LNCaP clone FGC (cell line): Measurements from ENCODE around the gene MRNIP.
"Not testable (repeated sequence)": the region's sequence is repeated elsewhere in the genome, so short reads cannot be mapped to it uniquely, and the experiment has no call there.

Experiments
- DNase-seq: peaks from one replicate; pipeline ENCODE4 v3.0.0-alpha.2; 2011; ENCODE audit warnings: low read depth
- H3K4me3 ChIP-seq: 2 replicates; pipeline ENCODE4 v1.5.1; 2011; ENCODE audit warnings: mild to moderate bottlenecking, low read depth, low read length, control low read depth
- CTCF ChIP-seq: IDR thresholded peaks from 2 replicates; pipeline ENCODE4 v1.5.1; 2012; ENCODE audit warnings: mild to moderate bottlenecking; ENCODE audit not compliant: control insufficient read depth, insufficient read depth; ENCODE audit errors: extremely low read depth

MRNIP gene

GRCh38 chr5:179792612-179793467, 65.8 kb downstream of the MRNIP start:
- no peak overlapping the region for H3K4me3 ChIP-seq
- TF ChIP-seq CTCF, result no peak
- no peak for DNase-seq

- no peak overlapping the region for H3K4me3 ChIP-seq
- TF ChIP-seq CTCF, result no peak
- no peak for DNase-seq
Observed at GRCh38 chr5:179791881-179792611, 66.6 kb downstream of the MRNIP start.

GRCh38 chr5:179789278-179789677, 69.3 kb downstream of the MRNIP start:
- H3K4me3 ChIP-seq, DNase-seq: not testable (repeated sequence)

GRCh38 chr5:179788193-179788854, 70.3 kb downstream of the MRNIP start:
- DNase-seq, result no peak
- TF ChIP-seq CTCF, result no peak
- H3K4me3 ChIP-seq, result no peak overlapping the region
